ENCODE results near the gene MBD3. TPM values are rescaled to one million over a fixed set of nuclear protein-coding genes. Genes with fewer than 3 reads are reported as not detected.

The MBD3 gene
- total RNA-seq, 5 donors from 2014 or later (not counting 1 experiment from before 2014, with no cell fraction given) = 51.8 to 80.3 (median 75.5) TPM

DNA sequence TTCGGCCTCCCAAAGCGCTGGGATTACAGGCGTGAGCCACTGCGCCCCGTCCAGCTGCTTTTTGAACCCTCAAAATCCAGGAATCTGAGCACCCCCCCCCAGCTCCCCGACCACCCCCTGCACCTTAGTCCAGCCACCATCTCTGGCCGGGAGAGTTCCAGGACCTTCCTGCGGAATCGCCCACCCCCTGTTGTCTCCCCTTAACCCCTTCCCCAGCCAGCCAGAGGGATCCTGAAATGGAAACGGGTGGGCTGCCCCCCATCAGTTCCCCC, 772 bp upstream of the MBD3 start:
- peaks cover 9% of the 10 kb centered on the region for H3K36me3 Mint-ChIP-seq
- H3K4me3 ChIP-seq (ENCODE audit: control insufficient read depth in 1 of 2, extremely low read depth in 1 of 2, low read length in 1 of 2) = peak overlapping the region in 1 of 2 donors; percentile 79
- no peaks in the 10 kb centered on the region for H3K27me3 Mint-ChIP-seq
- H3K27ac Mint-ChIP-seq = peak overlapping the region in 1 of 2 donors; percentile 80
- peak overlapping the region; percentile 85 to 87 (median 86) for H3K4me3 Mint-ChIP-seq
- DNase-seq (no peak), ATAC-seq (replicated peaks in 1 of 4) (no peak)
- no peaks in the 10 kb centered on the region for H3K27me3 ChIP-seq (replicated peaks in 1 of 2; ENCODE audit: control insufficient read depth in 2 of 2, extremely low read depth in 1 of 2, insufficient read depth in 2 of 2, low read length in 1 of 2)
- no peaks in the 10 kb centered on the region for H3K9me3 Mint-ChIP-seq
- H3K36me3 ChIP-seq (ENCODE audit: control insufficient read depth in 2 of 2, extremely low read depth in 1 of 2, insufficient read depth in 1 of 2, low read length in 1 of 2) = peaks cover 5 to 23% of the 10 kb centered on the region in 2 donors
- H3K27ac ChIP-seq (ENCODE audit: low read length) = peak overlapping the region; percentile 38
- H3K4me1 ChIP-seq (ENCODE audit: control insufficient read depth in 1 of 2, extremely low read depth in 1 of 2, insufficient read depth in 2 of 2, low read length in 2 of 2) = peaks cover 6 to 29% of the 10 kb centered on the region in 2 experiments
- POLR2A ChIA-PET = interaction anchor here in 1 of 2 donors (0.6 kb wide), 2 partner anchors 8 to 13 kb away, joined by 3 to 4 read pairs; no protein-coding TSS in a partner anchor
- no peaks in the 10 kb centered on the region for H3K9me3 ChIP-seq
- 81% methylated on average over 6 of the region's 10 CpGs for WGBS (ENCODE audit: insufficient coverage)
- CTCF ChIA-PET = interaction anchor here in 1 of 2 donors (1.7 kb wide), 1 partner anchor 11 kb away, joined by 9 read pairs; the partner anchor contains the start of gene UQCR11
- peaks cover 16 to 21% (median 18%) of the 10 kb centered on the region in 3 donors for H3K4me1 Mint-ChIP-seq

DNA sequence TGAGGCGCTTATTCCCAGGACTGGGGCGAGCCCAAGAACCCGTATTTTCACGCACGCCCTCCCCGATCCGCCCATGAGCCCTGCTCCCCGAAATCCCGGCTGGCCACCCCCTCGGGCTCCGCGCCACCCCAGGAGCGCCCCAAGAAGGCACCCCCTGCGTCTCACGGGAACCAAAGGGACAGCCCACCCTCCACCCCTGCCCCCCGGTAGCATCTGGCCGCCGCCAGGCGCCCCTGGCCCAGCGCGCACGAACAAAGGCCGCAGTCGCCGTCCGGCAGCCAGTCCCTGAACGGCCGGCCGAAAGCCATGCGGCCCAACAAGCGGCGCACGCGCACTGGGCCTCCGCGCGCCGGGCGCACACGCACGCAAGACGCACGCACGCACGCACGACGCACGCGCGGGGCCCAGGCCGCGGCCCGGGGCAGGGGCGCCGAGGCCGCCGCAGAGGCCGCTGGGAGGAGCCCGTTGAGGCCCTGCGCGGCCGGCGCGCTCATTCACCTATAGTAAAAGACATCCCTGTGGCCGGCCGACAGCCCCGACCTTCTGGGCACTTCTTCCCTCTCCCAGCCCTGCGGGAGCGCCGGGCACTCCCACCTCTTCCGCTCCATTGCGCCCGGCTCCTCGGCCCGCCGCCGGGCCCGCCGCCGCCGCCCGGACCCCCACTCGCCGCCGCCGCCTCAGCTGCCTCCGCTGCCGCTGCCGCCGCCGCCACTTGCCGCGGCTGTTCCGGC, 476 bp downstream of the MBD3 start:
- H3K27ac Mint-ChIP-seq = peak overlapping the region; percentile 86 to 92
- POLR2A ChIA-PET = no interaction called here
- ATAC-seq (replicated peaks in 1 of 4) (peak; percentile 86 to 88 (median 86)), DNase-seq (peak; percentile 68 to 94 (median 78))
- H3K27me3 Mint-ChIP-seq = no peaks in the 10 kb centered on the region
- H3K36me3 Mint-ChIP-seq = peaks cover 3% of the 10 kb centered on the region
- no peaks in the 10 kb centered on the region for H3K9me3 Mint-ChIP-seq
- H3K4me1 Mint-ChIP-seq = peaks cover 18 to 22% (median 21%) of the 10 kb centered on the region in 3 donors
- peaks cover 6 to 29% of the 10 kb centered on the region in 2 experiments for H3K4me1 ChIP-seq (ENCODE audit: control insufficient read depth in 1 of 2, extremely low read depth in 1 of 2, insufficient read depth in 2 of 2, low read length in 2 of 2)
- peak overlapping the region; percentile 81 to 87 (median 81) for H3K4me3 Mint-ChIP-seq
- no peaks in the 10 kb centered on the region for H3K27me3 ChIP-seq (replicated peaks in 1 of 2; ENCODE audit: control insufficient read depth in 2 of 2, extremely low read depth in 1 of 2, insufficient read depth in 2 of 2, low read length in 1 of 2)
- WGBS (ENCODE audit: insufficient coverage) = under 1% methylated on average over 50 of the region's 94 CpGs
- peak overlapping the region; percentile 79 to 82 for H3K4me3 ChIP-seq (ENCODE audit: control insufficient read depth in 1 of 2, extremely low read depth in 1 of 2, low read length in 1 of 2)
- H3K36me3 ChIP-seq (ENCODE audit: control insufficient read depth in 2 of 2, extremely low read depth in 1 of 2, insufficient read depth in 1 of 2, low read length in 1 of 2) = peaks cover 0 to 11% of the 10 kb centered on the region in 2 donors
- CTCF ChIA-PET = interaction anchor here in 1 of 2 donors (0.6 to 1.7 kb wide), 2 partner anchors 12 to 429 kb away, joined by 3 to 9 read pairs; partner anchors contain the start of gene UQCR11
- H3K27ac ChIP-seq (ENCODE audit: low read length) = peak overlapping the region; percentile 90
- H3K9me3 ChIP-seq = no peaks in the 10 kb centered on the region

DNA sequence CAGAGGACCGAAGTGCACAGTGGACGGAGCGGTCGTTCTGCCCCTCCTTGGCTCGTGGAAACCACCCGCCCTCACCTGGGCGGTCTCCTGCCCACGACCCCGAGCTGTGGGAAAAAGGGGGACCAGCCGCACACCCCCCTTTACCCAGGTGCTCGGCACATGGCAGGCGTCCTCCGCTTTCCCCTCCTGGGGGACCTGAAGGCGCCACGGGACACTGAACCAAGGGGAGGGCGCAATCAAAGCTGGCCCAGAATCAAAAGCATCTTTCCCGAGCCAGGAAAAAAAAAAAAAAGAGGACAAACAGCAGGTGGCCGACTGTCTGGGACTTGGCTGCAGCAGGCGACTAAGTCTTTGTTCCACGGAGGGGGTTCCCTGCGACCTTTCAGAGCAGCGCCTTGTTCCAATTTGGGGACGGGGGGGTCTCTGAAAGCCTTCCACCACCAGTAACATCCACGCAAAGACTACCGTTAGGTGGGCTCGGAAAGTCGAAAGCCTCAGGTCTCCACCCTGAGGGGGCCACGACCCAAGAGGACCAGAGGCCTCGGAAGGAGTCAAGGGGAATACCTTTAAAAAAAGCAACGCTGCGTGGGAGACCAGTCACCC, 1.1 kb downstream of the MBD3 start:
- Mint-ChIP-seq H3K9me3 (no peaks in the 10 kb centered on the region), H3K27me3 (no peaks in the 10 kb centered on the region), H3K4me1 (peaks cover 18 to 22% (median 21%) of the 10 kb centered on the region in 3 donors), H3K27ac (peak overlapping the region; percentile 86 to 92), H3K36me3 (peaks cover 3% of the 10 kb centered on the region), H3K4me3 (peak overlapping the region; percentile 81 to 87 (median 81))
- 0% methylated on average over 16 of the region's 31 CpGs for WGBS (ENCODE audit: insufficient coverage)
- Histone ChIP-seq H3K36me3 (ENCODE audit: control insufficient read depth in 2 of 2, extremely low read depth in 1 of 2, insufficient read depth in 1 of 2, low read length in 1 of 2) (peaks cover 0 to 5% of the 10 kb centered on the region in 2 donors), H3K9me3 (no peaks in the 10 kb centered on the region), H3K27me3 (replicated peaks in 1 of 2; ENCODE audit: control insufficient read depth in 2 of 2, extremely low read depth in 1 of 2, insufficient read depth in 2 of 2, low read length in 1 of 2) (no peaks in the 10 kb centered on the region), H3K4me1 (ENCODE audit: control insufficient read depth in 1 of 2, extremely low read depth in 1 of 2, insufficient read depth in 2 of 2, low read length in 2 of 2) (peaks cover 6 to 29% of the 10 kb centered on the region in 2 experiments), H3K27ac (ENCODE audit: low read length) (peak overlapping the region; percentile 82), H3K4me3 (ENCODE audit: control insufficient read depth in 1 of 2, extremely low read depth in 1 of 2, low read length in 1 of 2) (peak overlapping the region; percentile 79 to 82)
- peak in 1 of 4 experiments; percentile 2 for ATAC-seq (replicated peaks in 1 of 4)
- DNase-seq = peak in 1 of 35 experiments; percentile 36
- POLR2A ChIA-PET = no interaction called here
- CTCF ChIA-PET = interaction anchor here in 1 of 2 donors (1.6 kb wide), 1 partner anchor 81 kb away, joined by 3 read pairs; no protein-coding TSS in a partner anchor

DNA sequence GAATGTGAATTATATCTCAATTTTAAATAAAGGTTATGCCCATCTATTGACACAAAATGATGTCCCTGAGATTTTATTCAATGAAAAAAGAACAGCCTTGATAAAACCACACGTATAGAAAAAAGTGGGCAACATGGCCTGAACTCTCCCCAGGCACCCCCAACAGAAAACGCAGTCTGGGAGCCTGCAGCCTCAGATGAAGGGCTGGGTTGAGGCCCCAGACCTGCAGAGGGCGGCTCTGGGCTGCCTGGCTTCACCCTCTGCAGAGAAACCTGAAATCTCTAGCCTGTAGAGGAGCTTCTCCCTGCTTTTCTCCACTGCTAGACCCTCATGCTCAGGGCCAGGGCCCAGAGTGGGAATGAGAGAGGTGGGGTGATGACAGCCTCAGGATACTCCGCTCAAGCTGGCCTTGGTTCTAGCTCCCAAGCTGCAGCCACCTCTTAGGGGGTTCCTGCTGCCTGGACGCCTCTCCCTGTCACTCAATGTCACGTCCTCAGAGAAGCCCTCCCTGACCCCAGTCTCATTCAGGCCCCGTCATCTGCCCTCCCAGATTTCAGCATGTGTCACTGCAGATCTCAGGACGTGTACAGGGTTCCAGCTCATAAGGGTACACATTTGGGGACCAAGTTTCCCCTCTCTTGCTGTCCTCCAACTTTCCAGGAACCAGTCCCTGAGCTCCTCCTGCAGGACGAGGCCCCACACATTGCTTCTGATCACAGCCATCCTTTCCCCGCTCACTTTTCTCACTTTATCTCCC, 1.8 kb downstream of the MBD3 start:
- no peak overlapping the region for H3K27ac ChIP-seq (ENCODE audit: low read length)
- Mint-ChIP-seq H3K9me3 (no peaks in the 10 kb centered on the region), H3K4me3 (peak overlapping the region; percentile 81 to 87 (median 81)), H3K27ac (peak overlapping the region; percentile 86 to 92), H3K4me1 (peaks cover 18 to 26% (median 23%) of the 10 kb centered on the region in 3 donors), H3K27me3 (no peaks in the 10 kb centered on the region), H3K36me3 (peaks cover 1% of the 10 kb centered on the region)
- DNase-seq (peak in 8 of 35 experiments; percentile 8 to 51 (median 30)), ATAC-seq (replicated peaks in 1 of 4) (peak in 1 of 4 experiments; percentile 17)
- ChIA-PET POLR2A (no interaction called here), CTCF (interaction anchor here (0.5 to 1.6 kb wide), 5 partner anchors 82 to 1360 kb away, joined by 3 to 8 read pairs (median 3); no protein-coding TSS in a partner anchor)
- peak overlapping the region; percentile 79 to 82 for H3K4me3 ChIP-seq (ENCODE audit: control insufficient read depth in 1 of 2, extremely low read depth in 1 of 2, low read length in 1 of 2)
- no peaks in the 10 kb centered on the region for H3K27me3 ChIP-seq (replicated peaks in 1 of 2; ENCODE audit: control insufficient read depth in 2 of 2, extremely low read depth in 1 of 2, insufficient read depth in 2 of 2, low read length in 1 of 2)
- H3K36me3 ChIP-seq (ENCODE audit: control insufficient read depth in 2 of 2, extremely low read depth in 1 of 2, insufficient read depth in 1 of 2, low read length in 1 of 2) = peaks cover 0 to 3% of the 10 kb centered on the region in 2 donors
- peaks cover 6 to 30% of the 10 kb centered on the region in 2 experiments for H3K4me1 ChIP-seq (ENCODE audit: control insufficient read depth in 1 of 2, extremely low read depth in 1 of 2, insufficient read depth in 2 of 2, low read length in 2 of 2)
- WGBS (ENCODE audit: insufficient coverage) = 13% methylated on average over 9 of the region's 10 CpGs
- H3K9me3 ChIP-seq = no peaks in the 10 kb centered on the region

DNA sequence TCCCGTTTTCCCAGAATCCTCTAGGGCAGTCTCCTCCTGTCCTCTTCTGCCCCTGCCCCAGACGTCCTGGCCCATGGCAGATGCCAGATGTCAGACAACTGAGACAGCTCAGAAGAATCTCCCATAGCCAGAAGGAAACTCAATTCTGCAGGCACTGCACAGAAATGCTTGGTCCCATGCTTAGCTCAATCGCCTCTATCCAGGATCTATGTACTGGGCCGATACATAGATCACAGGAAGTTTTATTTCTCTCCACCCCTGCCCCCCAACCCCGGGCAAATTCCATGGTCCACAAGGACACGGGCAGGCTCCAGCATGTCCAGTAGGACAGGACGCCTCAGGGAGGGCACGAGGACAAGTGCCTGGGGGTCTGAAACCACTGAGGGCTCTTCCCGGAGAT, 4.8 kb downstream of the MBD3 start:
- H3K27me3 ChIP-seq (replicated peaks in 1 of 2; ENCODE audit: control insufficient read depth in 2 of 2, extremely low read depth in 1 of 2, insufficient read depth in 2 of 2, low read length in 1 of 2) = no peaks in the 10 kb centered on the region
- CTCF ChIA-PET = interaction anchor here in 1 of 2 donors (0.7 to 1.1 kb wide), 2 partner anchors 27 to 605 kb away, joined by 4 to 7 read pairs; no protein-coding TSS in a partner anchor
- H3K4me3 Mint-ChIP-seq = no peak overlapping the region
- no peak for DNase-seq
- H3K4me1 ChIP-seq (ENCODE audit: control insufficient read depth in 1 of 2, extremely low read depth in 1 of 2, insufficient read depth in 2 of 2, low read length in 2 of 2) = peaks cover 6 to 28% of the 10 kb centered on the region in 2 experiments
- H3K27ac Mint-ChIP-seq = no peak overlapping the region
- H3K9me3 Mint-ChIP-seq = no peaks in the 10 kb centered on the region
- H3K36me3 Mint-ChIP-seq = no peaks in the 10 kb centered on the region
- H3K36me3 ChIP-seq (ENCODE audit: control insufficient read depth in 2 of 2, extremely low read depth in 1 of 2, insufficient read depth in 1 of 2, low read length in 1 of 2) = peaks cover 3 to 8% of the 10 kb centered on the region in 2 donors
- no peak for ATAC-seq (replicated peaks in 1 of 4)
- H3K9me3 ChIP-seq = no peaks in the 10 kb centered on the region
- POLR2A ChIA-PET = no interaction called here
- 91% methylated on average over 6 of the region's 9 CpGs for WGBS (ENCODE audit: insufficient coverage)
- peaks cover 14 to 27% (median 25%) of the 10 kb centered on the region in 3 donors for H3K4me1 Mint-ChIP-seq
- H3K27ac ChIP-seq (ENCODE audit: low read length) = no peak overlapping the region
- H3K4me3 ChIP-seq (ENCODE audit: control insufficient read depth in 1 of 2, extremely low read depth in 1 of 2, low read length in 1 of 2) = no peak overlapping the region
- no peaks in the 10 kb centered on the region for H3K27me3 Mint-ChIP-seq

DNA sequence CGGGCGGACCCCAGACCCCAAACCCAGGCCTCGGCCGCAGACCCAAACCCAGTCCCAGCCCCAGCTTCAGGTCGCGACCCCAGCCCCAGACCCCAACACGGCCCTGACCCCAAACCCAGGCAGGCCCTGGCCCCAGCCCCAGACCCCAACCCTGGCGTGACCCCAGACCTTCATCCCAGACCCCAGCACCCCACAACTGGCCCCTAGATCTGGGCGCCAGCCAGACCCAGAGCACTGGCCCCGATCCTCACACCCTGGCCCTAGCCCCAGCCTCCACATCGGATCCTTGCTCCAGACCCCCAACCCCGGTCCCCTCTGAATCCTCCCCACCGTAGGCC, 7.5 kb downstream of the MBD3 start:
- Mint-ChIP-seq H3K9me3 (no peaks in the 10 kb centered on the region), H3K27ac (no peak overlapping the region)

More for the DNA sequence above, 7.5 kb downstream of the MBD3 start:
- no peaks in the 10 kb centered on the region for H3K27me3 Mint-ChIP-seq
- DNase-seq (no peak), ATAC-seq (replicated peaks in 1 of 4) (no peak)
- POLR2A ChIA-PET = no interaction called here
- Histone ChIP-seq H3K4me3 (ENCODE audit: control insufficient read depth in 1 of 2, extremely low read depth in 1 of 2, low read length in 1 of 2) (no peak overlapping the region), H3K27ac (ENCODE audit: low read length) (no peak overlapping the region), H3K9me3 (no peaks in the 10 kb centered on the region), H3K36me3 (ENCODE audit: control insufficient read depth in 2 of 2, extremely low read depth in 1 of 2, insufficient read depth in 1 of 2, low read length in 1 of 2) (peaks cover 3 to 31% of the 10 kb centered on the region in 2 donors), H3K4me1 (ENCODE audit: control insufficient read depth in 1 of 2, extremely low read depth in 1 of 2, insufficient read depth in 2 of 2, low read length in 2 of 2) (peaks cover 0 to 9% of the 10 kb centered on the region in 2 experiments), H3K27me3 (replicated peaks in 1 of 2; ENCODE audit: control insufficient read depth in 2 of 2, extremely low read depth in 1 of 2, insufficient read depth in 2 of 2, low read length in 1 of 2) (no peaks in the 10 kb centered on the region)
- WGBS (ENCODE audit: insufficient coverage) = 98% methylated on average over 10 of the region's 13 CpGs
- no peak overlapping the region for H3K4me3 Mint-ChIP-seq
- H3K36me3 Mint-ChIP-seq = peaks cover 8% of the 10 kb centered on the region
- CTCF ChIA-PET = no interaction called here
- H3K4me1 Mint-ChIP-seq = peaks cover 0 to 13% (median 10%) of the 10 kb centered on the region in 3 donors

Measured in T-cell (primary cell).